GM23248 (cell line): ENCODE measurements around the gene RUNX1. TPM values are rescaled to one million over a fixed set of nuclear protein-coding genes. Genes with fewer than 3 reads are reported as not detected.

Experiments
- DNase-seq: peaks from one replicate; pipeline ENCODE4 v3.0.0-alpha.2; 2015
- H2AFZ ChIP-seq: fragments of 200-600 bp; sonication (generic); 2 replicates; pipeline ENCODE4 v1.6.1; 2016; ENCODE audit warnings: antibody characterized with exemption
- H3F3A ChIP-seq: fragments of 200-600 bp; sonication (generic); 2 replicates; pipeline ENCODE4 v1.6.1; 2016; ENCODE audit warnings: mild to moderate bottlenecking, antibody characterized with exemption, mixed run types; ENCODE audit not compliant: insufficient read depth
- H3K27ac ChIP-seq: fragments of 200-600 bp; sonication (generic); 2 replicates; pipeline ENCODE4 v1.5.1; 2016; ENCODE audit warnings: mild to moderate bottlenecking
- H3K27me3 ChIP-seq: fragments of 200-600 bp; sonication (generic); replicated peaks from 2 replicates; pipeline ENCODE4 v1.6.1; 2016; ENCODE audit warnings: mild to moderate bottlenecking; ENCODE audit not compliant: insufficient read depth
- H3K36me3 ChIP-seq: fragments of 200-600 bp; sonication (generic); 2 replicates; pipeline ENCODE4 v1.6.1; 2016; ENCODE audit warnings: low read depth, mild to moderate bottlenecking
- H3K4me1 ChIP-seq: fragments of 200-600 bp; sonication (generic); 2 replicates; pipeline ENCODE4 v1.6.1; 2016; ENCODE audit warnings: mild to moderate bottlenecking; ENCODE audit not compliant: insufficient read depth
- H3K4me2 ChIP-seq: fragments of 200-600 bp; sonication (generic); one replicate; pipeline ENCODE4 v1.6.1; 2016; ENCODE audit warnings: mild to moderate bottlenecking; ENCODE audit not compliant: unreplicated experiment
- H3K4me3 ChIP-seq: fragments of 200-600 bp; sonication (generic); 2 replicates; pipeline ENCODE4 v1.5.1; 2016; ENCODE audit warnings: mild to moderate bottlenecking
- H3K79me2 ChIP-seq: fragments of 200-600 bp; sonication (generic); 2 replicates; pipeline ENCODE4 v1.6.1; 2016; ENCODE audit warnings: mild to moderate bottlenecking; ENCODE audit not compliant: insufficient read depth
- H3K9ac ChIP-seq: fragments of 200-600 bp; sonication (generic); 2 replicates; pipeline ENCODE4 v1.6.1; 2016; ENCODE audit warnings: mild to moderate bottlenecking
- H3K9me2 ChIP-seq: fragments of 200-600 bp; sonication (generic); 2 replicates; pipeline ENCODE4 v1.6.1; 2016; ENCODE audit warnings: mixed run types, mild to moderate bottlenecking, moderate library complexity; ENCODE audit not compliant: insufficient read depth
- H3K9me3 ChIP-seq: fragments of 200-600 bp; sonication (generic); one replicate; pipeline ENCODE4 v1.6.1; 2017; ENCODE audit warnings: low read depth
- H4K20me1 ChIP-seq: fragments of 200-600 bp; sonication (generic); 2 replicates; pipeline ENCODE4 v1.6.0; 2016; ENCODE audit not compliant: insufficient read depth
- EZH2 ChIP-seq: fragments of 200-600 bp; sonication (generic); IDR thresholded peaks from 2 replicates; pipeline ENCODE4 v1.6.1; 2018; ENCODE audit warnings: antibody characterized with exemption, mild to moderate bottlenecking; ENCODE audit not compliant: insufficient read depth, poor library complexity, severe bottlenecking
- EZH2phosphoT487 ChIP-seq: fragments of 200-600 bp; sonication (generic); IDR thresholded peaks from 2 replicates; pipeline ENCODE4 v1.6.1; 2018; ENCODE audit warnings: antibody characterized with exemption, moderate library complexity, mild to moderate bottlenecking, low read depth; ENCODE audit not compliant: insufficient read depth
- WGBS, 2 experiments: methylation state at CpG; one replicate each; pipeline ENCODE4 v1.1.6; 2015 to 2017; ENCODE audit warnings: low lambda C conversion rate in 2 of 2, low coverage in 1 of 2; ENCODE audit errors: missing lambda C conversion rate in 2 of 2; 5-methylcytosine and 5-hydroxymethylcytosine counted together
- in situ Hi-C: fragments of 300-500 bp; cut with MboI; formaldehyde crosslinking; loops from 2 replicates; pipeline ENCODE4 v1.15.0; 2020
- polyA plus RNA-seq: library from polyadenylated mRNA; unstranded; fragments of >200 nt; fragmentation: Nextera tagmentation; extraction: Ambion mirVana; gene quantifications from 2 replicates; pipeline ENCODE4 v1.2.1, GENCODE V29; 2016
- total RNA-seq: library from RNA; depleted of rRNA; stranded (reverse); fragments of >200 nt; shearing (Covaris generic); gene quantifications from 2 replicates; pipeline ENCODE4 v1.2.3, GENCODE V29; 2014

The RUNX1 gene
- total and polyA plus RNA-seq, 2 experiments from 2014 or later = 21.3 to 32.6 TPM

DNA sequence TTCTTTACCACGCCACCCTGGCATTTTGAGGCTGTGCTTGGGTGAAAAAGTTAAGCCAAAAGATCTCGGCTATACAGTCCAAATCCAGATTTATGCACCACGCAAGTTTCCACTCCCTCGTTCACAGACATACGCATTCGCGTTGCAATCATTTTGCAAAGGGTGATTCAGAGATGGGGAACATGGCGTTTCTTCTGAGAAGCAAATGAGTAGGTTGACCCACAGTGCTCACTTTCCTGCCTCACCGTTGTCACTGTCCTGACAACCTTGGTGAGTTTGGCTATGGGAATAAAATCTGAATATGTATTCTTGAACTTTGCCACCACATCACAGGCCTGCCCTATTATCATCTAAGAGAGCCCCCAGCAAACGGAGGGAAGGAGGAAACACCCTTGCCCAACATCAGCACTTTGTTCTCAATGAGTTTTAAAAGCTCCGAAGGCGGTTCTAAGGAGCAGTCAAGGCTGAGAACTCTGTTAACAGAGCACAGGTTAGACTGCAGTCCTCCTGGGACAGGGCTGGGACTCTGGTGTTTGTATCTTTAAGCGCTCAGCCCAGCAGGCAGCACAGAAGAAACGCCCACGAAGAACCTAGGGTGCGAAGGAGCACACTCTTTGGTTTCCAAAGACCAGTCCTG, 86.4 kb downstream of the RUNX1 start:
- 97 to 98% methylated on average over 16 of the region's 16 CpGs for WGBS, 2 experiments
- in situ Hi-C loops = no loop called here

DNA sequence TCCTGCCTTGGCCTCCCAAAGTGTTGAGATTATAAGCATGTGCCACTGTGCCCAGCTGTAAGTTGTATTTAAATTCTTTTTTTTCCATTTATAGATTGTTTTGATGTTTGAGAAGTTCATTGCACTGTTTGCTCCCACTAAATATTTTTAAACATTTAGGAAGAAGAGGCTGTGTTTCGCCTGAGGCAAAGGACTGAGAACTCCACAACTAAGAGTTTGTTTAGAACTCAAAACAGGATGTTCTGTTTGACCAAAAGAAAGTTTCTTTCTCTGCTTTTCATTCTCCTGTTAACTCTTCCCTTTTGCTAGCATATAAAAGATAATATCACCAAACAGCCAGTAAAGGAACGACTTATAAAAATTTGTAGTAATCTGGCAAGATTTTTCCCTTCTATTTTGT, 87.0 kb downstream of the RUNX1 start:
- TF ChIP-seq EZH2phosphoT487 (no peak), EZH2 (no peak)
- H3K4me3 ChIP-seq = no peak overlapping the region
- in situ Hi-C loops = no loop called here
- H3K27me3 ChIP-seq = no peaks in the 10 kb centered on the region
- H3K4me1 ChIP-seq = peaks cover 13% of the 10 kb centered on the region
- no peak overlapping the region for H3K27ac ChIP-seq
- 92% methylated on average over 2 of the region's 2 CpGs for WGBS, 2 experiments
- H3K4me2 ChIP-seq = no peak overlapping the region
- no peaks in the 10 kb centered on the region for H3K9me2 ChIP-seq
- H3K9ac ChIP-seq = no peak overlapping the region
- no peak for DNase-seq
- no peaks in the 10 kb centered on the region for H3K36me3 ChIP-seq
- H3F3A ChIP-seq = peaks cover 3% of the 10 kb centered on the region; the same call in 1 of the 2 replicates
- no peak overlapping the region for H2AFZ ChIP-seq
- H3K79me2 ChIP-seq = no peaks in the 10 kb centered on the region
- H3K9me3 ChIP-seq = no peaks in the 10 kb centered on the region
- H4K20me1 ChIP-seq = no peaks in the 10 kb centered on the region

More for the DNA sequence above, 86.4 kb downstream of the RUNX1 start:
- H3K9ac ChIP-seq = no peak overlapping the region
- no peaks in the 10 kb centered on the region for H4K20me1 ChIP-seq
- H3K4me1 ChIP-seq = peaks cover 13% of the 10 kb centered on the region
- no peak overlapping the region for H3K4me2 ChIP-seq
- H3K4me3 ChIP-seq = no peak overlapping the region
- DNase-seq = no peak
- H3K9me3 ChIP-seq = no peaks in the 10 kb centered on the region
- H3K9me2 ChIP-seq = no peaks in the 10 kb centered on the region
- no peak overlapping the region for H3K27ac ChIP-seq
- H3K36me3 ChIP-seq = no peaks in the 10 kb centered on the region
- no peaks in the 10 kb centered on the region for H3K27me3 ChIP-seq
- TF ChIP-seq EZH2phosphoT487 (no peak), EZH2 (no peak)
- no peaks in the 10 kb centered on the region for H3K79me2 ChIP-seq
- H2AFZ ChIP-seq = no peak overlapping the region
- peaks cover 3% of the 10 kb centered on the region; the same call in 1 of the 2 replicates for H3F3A ChIP-seq

DNA sequence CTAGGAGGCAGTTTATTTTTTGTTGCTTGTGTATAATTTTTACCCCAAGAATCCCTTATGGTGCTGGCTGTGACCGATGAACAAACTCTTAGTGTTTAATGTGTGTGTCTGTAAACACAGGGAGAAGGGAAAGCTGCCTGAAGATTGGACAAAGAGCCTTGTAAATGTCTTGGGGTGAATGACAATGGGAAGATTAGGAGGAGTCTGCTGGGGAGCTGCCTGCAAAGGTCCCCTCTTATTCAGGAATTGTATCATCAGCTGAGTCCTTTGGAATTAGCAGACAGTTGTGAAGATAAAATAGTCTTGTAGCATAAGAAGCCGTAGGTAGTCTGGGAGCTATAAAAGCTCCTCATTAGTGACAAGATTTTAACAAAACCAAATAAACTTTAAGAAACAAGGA, 88.4 kb downstream of the RUNX1 start:
- Histone ChIP-seq H3K79me2 (no peaks in the 10 kb centered on the region), H3K4me3 (no peak overlapping the region), H3F3A (peaks cover 3% of the 10 kb centered on the region; the same call in 1 of the 2 replicates), H3K9ac (no peak overlapping the region), H3K27me3 (no peaks in the 10 kb centered on the region), H2AFZ (no peak overlapping the region), H3K36me3 (no peaks in the 10 kb centered on the region), H4K20me1 (no peaks in the 10 kb centered on the region), H3K9me2 (no peaks in the 10 kb centered on the region), H3K4me1 (peaks cover 10% of the 10 kb centered on the region), H3K9me3 (no peaks in the 10 kb centered on the region), H3K4me2 (no peak overlapping the region), H3K27ac (no peak overlapping the region)
- no peak for DNase-seq
- in situ Hi-C loops = no loop called here
- TF ChIP-seq EZH2phosphoT487 (no peak), EZH2 (no peak)
- 88 to 94% methylated on average over 2 of the region's 2 CpGs for WGBS, 2 experiments

DNA sequence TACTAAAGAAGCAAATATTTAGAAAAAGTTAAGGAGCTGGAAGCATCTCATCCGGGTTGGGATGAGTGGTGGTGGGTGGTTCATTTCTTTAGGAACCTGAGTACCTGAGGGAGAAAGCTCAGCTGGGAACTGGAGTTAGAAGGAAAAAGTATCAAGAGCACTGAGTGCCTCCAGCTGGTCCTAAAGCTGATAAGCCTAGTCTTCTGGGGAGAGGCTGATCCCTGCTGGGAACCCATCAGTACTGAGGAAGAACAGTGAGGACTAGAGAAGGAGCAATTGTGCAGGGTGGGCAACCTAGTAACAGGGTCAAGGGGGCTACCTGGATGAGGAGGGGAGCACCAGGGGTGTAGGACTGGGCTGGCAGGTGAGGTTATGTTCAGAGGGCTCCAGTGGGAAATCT, 89.5 kb downstream of the RUNX1 start:
- Histone ChIP-seq H3F3A (no peaks in the 10 kb centered on the region), H3K36me3 (no peaks in the 10 kb centered on the region), H3K27me3 (no peaks in the 10 kb centered on the region), H3K9ac (no peak overlapping the region), H3K27ac (no peak overlapping the region), H3K4me3 (no peak overlapping the region), H3K9me2 (no peaks in the 10 kb centered on the region), H4K20me1 (no peaks in the 10 kb centered on the region), H3K9me3 (no peaks in the 10 kb centered on the region), H2AFZ (no peak overlapping the region), H3K4me2 (no peak overlapping the region), H3K4me1 (no peaks in the 10 kb centered on the region), H3K79me2 (no peaks in the 10 kb centered on the region)
- in situ Hi-C loops = no loop called here
- WGBS, 2 experiments = 95 to 96% methylated on average over 1 of the region's 1 CpG
- TF ChIP-seq EZH2phosphoT487 (no peak), EZH2 (no peak)
- no peak for DNase-seq
